ENCODE results near the gene TM7SF2. TPM values are rescaled to one million over a fixed set of nuclear protein-coding genes. Genes with fewer than 3 reads are reported as not detected.

Gene TM7SF2
- total RNA-seq, 4 donors from 2014 or later: 29.4 to 59.5 (median 42.3) TPM

DNA sequence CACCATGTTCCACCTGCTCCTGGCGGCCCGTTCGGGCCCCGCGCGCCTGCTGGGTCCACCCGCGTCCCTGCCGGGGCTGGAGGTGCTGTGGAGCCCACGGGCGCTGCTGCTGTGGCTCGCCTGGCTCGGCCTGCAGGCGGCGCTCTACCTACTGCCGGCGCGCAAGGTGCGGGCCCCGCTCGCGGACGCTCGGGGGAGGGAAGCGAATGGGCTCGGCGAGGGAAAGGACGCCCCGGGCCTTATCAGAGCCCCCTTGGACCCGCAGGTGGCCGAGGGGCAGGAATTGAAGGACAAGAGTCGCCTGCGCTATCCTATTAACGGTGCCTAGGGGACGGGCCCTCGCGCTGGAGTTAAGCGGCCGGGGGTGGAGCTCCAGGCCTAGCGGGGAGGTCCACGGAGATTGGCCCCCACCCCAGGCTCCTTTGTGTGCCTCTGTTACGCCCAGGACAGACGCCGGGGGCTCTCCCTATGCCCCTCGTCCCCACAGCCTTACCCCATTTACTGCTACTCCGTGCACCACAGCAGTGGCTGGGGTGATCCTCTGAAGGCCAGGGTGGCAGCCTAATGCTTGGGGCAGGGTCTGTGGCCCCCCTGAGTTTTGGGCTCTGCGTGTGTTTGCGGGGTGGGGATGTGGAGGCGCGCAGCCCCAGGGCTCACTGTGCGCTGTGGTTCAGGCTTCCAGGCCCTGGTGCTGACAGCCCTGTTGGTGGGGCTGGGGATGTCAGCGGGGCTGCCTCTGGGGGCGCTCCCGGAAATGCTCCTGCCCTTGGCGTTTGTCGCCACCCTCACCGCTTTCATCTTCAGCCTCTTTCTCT, 1.1 kb downstream of the TM7SF2 start:
- H3K4me1 ChIP-seq: peaks cover 20 to 46% (median 34%) of the 10 kb centered on the region in 4 donors
- no peaks in the 10 kb centered on the region for H3K9me3 ChIP-seq
- intact Hi-C loops (cut with DNase I; ENCODE audit: low total_unique reads) (loop anchor here (5.0 kb wide), 1 partner anchor 100 kb away; the partner anchor contains the start of gene ARL2), in situ Hi-C loops (cut with MboI; ENCODE audit: low pct_ligation_motif_present in 1 of 4, low pct_unique_long_range_greater_than_20kb in 1 of 4, low sequenced_read_pairs in 3 of 4) (no loop called here)
- TF ChIP-seq POLR2AphosphoS5 (IDR thresholded peaks at IDR 0.05): peak in 2 of 3 donors; percentile 66 to 75
- TF ChIP-seq, protein P1, sequence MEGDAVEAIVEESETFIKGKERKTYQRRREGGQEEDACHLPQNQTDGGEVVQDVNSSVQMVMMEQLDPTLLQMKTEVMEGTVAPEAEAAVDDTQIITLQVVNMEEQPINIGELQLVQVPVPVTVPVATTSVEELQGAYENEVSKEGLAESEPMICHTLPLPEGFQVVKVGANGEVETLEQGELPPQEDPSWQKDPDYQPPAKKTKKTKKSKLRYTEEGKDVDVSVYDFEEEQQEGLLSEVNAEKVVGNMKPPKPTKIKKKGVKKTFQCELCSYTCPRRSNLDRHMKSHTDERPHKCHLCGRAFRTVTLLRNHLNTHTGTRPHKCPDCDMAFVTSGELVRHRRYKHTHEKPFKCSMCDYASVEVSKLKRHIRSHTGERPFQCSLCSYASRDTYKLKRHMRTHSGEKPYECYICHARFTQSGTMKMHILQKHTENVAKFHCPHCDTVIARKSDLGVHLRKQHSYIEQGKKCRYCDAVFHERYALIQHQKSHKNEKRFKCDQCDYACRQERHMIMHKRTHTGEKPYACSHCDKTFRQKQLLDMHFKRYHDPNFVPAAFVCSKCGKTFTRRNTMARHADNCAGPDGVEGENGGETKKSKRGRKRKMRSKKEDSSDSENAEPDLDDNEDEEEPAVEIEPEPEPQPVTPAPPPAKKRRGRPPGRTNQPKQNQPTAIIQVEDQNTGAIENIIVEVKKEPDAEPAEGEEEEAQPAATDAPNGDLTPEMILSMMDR (IDR thresholded peaks at IDR 0.05): peak; percentile 81 to 96 (median 93)
- TF ChIP-seq POLR2A (IDR thresholded peaks at IDR 0.05): no peak
- peaks cover 0 to 8% (median 2%) of the 10 kb centered on the region in 4 donors for H3K36me3 ChIP-seq
- DNase-seq: peak; percentile 81
- WGBS, 2 donors (ENCODE audit: low coverage in 1 of 2): 2% methylated on average over 29 of the region's 57 CpGs; no CpG with 5 or more reads in 1 of the 2 donors
- H3K27me3 ChIP-seq: no peaks in the 10 kb centered on the region
- H3K27ac ChIP-seq: peak overlapping the region; percentile 76 to 85 (median 80)
- H3K4me3 ChIP-seq: peak overlapping the region; percentile 37 to 57 (median 51)

DNA sequence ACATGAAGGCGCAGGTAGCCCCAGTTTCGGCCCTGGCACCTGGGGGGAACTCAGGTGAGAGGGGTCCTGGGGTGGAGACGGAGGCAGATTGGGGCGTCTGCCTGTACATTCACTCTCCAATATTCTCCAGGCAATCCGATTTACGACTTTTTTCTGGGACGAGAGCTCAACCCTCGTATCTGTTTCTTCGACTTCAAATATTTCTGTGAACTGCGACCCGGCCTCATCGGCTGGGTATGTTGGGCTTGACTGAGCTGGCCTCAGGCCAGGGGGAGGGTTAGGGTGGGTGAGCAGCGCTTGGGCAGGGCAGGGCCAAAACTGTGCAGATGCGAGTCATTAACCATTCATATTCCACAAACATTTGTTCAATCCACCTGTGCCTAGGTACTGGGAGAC, 1.7 kb downstream of the TM7SF2 start:
- H3K4me3 ChIP-seq: peak overlapping the region in 3 of 4 donors; percentile 37 to 57 (median 48)

DNA sequence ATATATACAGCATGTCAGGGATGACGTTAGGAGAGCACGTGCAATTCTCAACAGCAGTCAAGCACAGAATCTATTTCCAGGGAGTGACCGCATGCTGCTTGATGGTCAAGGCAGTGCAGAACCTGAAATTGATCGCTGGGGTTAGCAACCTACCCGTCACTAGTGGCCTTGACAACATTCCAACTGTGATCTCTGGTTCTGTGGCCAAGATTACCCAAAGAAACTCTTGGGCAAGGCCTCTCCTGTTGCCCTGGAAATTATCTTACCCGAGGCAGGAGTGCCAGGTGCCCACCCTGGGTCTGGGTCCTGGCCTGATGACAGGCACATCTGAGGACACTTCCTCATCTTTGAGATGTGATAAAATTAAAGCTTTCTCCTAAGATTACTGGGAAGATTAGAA, 2.2 kb downstream of the TM7SF2 start:
- TF ChIP-seq, protein P1 (IDR thresholded peaks at IDR 0.05): no peak
- no peak for TF ChIP-seq POLR2AphosphoS5 (IDR thresholded peaks at IDR 0.05)
- TF ChIP-seq EP300 (IDR thresholded peaks at IDR 0.05; ENCODE audit: low read depth): no peak
- no peak for TF ChIP-seq POLR2A (IDR thresholded peaks at IDR 0.05)
- no peaks in the 10 kb centered on the region for H3K27me3 ChIP-seq
- peaks cover 20 to 53% (median 34%) of the 10 kb centered on the region in 4 donors for H3K4me1 ChIP-seq
- WGBS, 2 donors (ENCODE audit: low coverage in 1 of 2): 30 to 67% methylated on average over 2 to 6 of the region's 6 CpGs
- H3K36me3 ChIP-seq: peaks cover 0 to 4% (median 0%) of the 10 kb centered on the region in 4 donors
- in situ Hi-C loops (cut with MboI; ENCODE audit: low pct_ligation_motif_present in 1 of 4, low pct_unique_long_range_greater_than_20kb in 1 of 4, low sequenced_read_pairs in 3 of 4) (no loop called here), intact Hi-C loops (cut with DNase I; ENCODE audit: low total_unique reads) (loop anchor here (5.0 kb wide), 1 partner anchor 102 kb away; the partner anchor contains the start of gene ARL2)
- DNase-seq: no peak
- H3K27ac ChIP-seq: no peak overlapping the region
- no peaks in the 10 kb centered on the region for H3K9me3 ChIP-seq
- no peak overlapping the region for H3K4me3 ChIP-seq

More for the DNA sequence above, 1.7 kb downstream of the TM7SF2 start:
- no peaks in the 10 kb centered on the region for H3K27me3 ChIP-seq
- in situ Hi-C loops (cut with MboI; ENCODE audit: low pct_ligation_motif_present in 1 of 4, low pct_unique_long_range_greater_than_20kb in 1 of 4, low sequenced_read_pairs in 3 of 4): no loop called here
- TF ChIP-seq POLR2A (IDR thresholded peaks at IDR 0.05) (no peak), EP300 (IDR thresholded peaks at IDR 0.05; ENCODE audit: low read depth) (no peak), POLR2AphosphoS5 (IDR thresholded peaks at IDR 0.05) (no peak)
- TF ChIP-seq, protein P1 (IDR thresholded peaks at IDR 0.05): no peak
- H3K36me3 ChIP-seq: peaks cover 0 to 5% (median 0%) of the 10 kb centered on the region in 4 donors
- 5 to 20% methylated on average over 4 to 14 of the region's 14 CpGs for WGBS, 2 donors (ENCODE audit: low coverage in 1 of 2)
- DNase-seq: no peak
- peaks cover 20 to 52% (median 34%) of the 10 kb centered on the region in 4 donors for H3K4me1 ChIP-seq
- no peaks in the 10 kb centered on the region for H3K9me3 ChIP-seq
- peak overlapping the region; percentile 76 to 85 (median 80) for H3K27ac ChIP-seq
- intact Hi-C loops (cut with DNase I; ENCODE audit: low total_unique reads): loop anchor here (5.0 kb wide), 1 partner anchor 101 kb away; the partner anchor contains the start of gene ARL2

DNA sequence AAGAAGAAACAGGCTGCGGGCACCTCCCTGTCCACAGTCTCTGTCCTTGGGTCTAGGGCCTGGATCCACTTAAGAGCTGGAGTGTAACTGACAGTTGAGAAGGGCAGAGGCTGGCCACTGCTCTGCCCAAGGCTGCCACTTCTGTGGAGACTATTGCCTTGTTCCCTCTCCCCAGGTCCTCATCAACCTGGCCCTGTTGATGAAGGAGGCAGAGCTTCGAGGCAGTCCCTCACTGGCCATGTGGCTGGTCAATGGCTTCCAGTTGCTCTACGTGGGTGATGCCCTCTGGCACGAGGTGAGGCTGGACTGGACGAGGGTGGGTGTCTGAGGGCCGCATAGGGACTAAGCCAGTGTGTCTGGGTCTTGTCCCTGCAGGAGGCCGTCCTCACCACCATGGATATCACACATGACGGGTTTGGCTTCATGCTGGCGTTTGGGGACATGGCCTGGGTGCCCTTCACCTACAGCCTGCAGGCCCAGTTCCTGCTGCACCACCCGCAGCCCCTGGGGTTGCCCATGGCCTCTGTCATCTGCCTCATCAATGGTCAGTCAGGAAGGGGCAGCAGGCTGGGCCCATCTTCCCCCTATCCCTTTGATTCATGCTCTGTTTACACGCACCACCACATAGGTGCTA, 3.0 kb downstream of the TM7SF2 start:
- H3K27ac ChIP-seq: no peak overlapping the region
- no peaks in the 10 kb centered on the region for H3K9me3 ChIP-seq
- TF ChIP-seq POLR2AphosphoS5 (IDR thresholded peaks at IDR 0.05) (no peak), POLR2A (IDR thresholded peaks at IDR 0.05) (no peak), EP300 (IDR thresholded peaks at IDR 0.05; ENCODE audit: low read depth) (no peak)
- TF ChIP-seq, protein P1 (IDR thresholded peaks at IDR 0.05): no peak
- in situ Hi-C loops (cut with MboI; ENCODE audit: low pct_ligation_motif_present in 1 of 4, low pct_unique_long_range_greater_than_20kb in 1 of 4, low sequenced_read_pairs in 3 of 4): no loop called here
- WGBS, 2 donors (ENCODE audit: low coverage in 1 of 2): 90% methylated on average over 11 of the region's 11 CpGs; no CpG with 5 or more reads in 1 of the 2 donors
- no peak overlapping the region for H3K4me3 ChIP-seq
- H3K36me3 ChIP-seq: peaks cover 0 to 12% (median 0%) of the 10 kb centered on the region in 4 donors
- H3K27me3 ChIP-seq: no peaks in the 10 kb centered on the region
- intact Hi-C loops (cut with DNase I; ENCODE audit: low total_unique reads): loop anchor here (5.0 kb wide), 2 partner anchors 87 to 102 kb away; partner anchors contain the start of genes ARL2 and SNX15
- no peak for DNase-seq
- H3K4me1 ChIP-seq: peaks cover 20 to 53% (median 34%) of the 10 kb centered on the region in 4 donors
